Uterus (tissue), 2 donors: ENCODE data around the gene DAP.

Source experiments
- CTCF ChIP-seq, 4 experiments: fragments of 200-600 bp in 2 of 4; fragments of 450-650 bp in 2 of 4; sonication (generic) in 2 of 4; IDR thresholded peaks; one replicate each; pipeline ENCODE4 v1.5.1; 2016 to 2019; ENCODE audit warnings: antibody characterized with exemption in 4 of 4, mild to moderate bottlenecking in 2 of 4, moderate library complexity in 1 of 4
- POLR2A ChIP-seq, 2 donors: fragments of 450-650 bp; IDR thresholded peaks; one replicate each; pipeline ENCODE4 v1.6.1; 2016; ENCODE audit warnings: antibody characterized with exemption in 2 of 2, mild to moderate bottlenecking in 1 of 2, moderate library complexity in 1 of 2

GRCh38 chr5:10675177-10675700 lies 85.8 kb downstream of the DAP start:
- TF ChIP-seq CTCF (IDR thresholded peaks at IDR 0.05) (no peak), POLR2A (IDR thresholded peaks at IDR 0.05) (no peak)
